Hepatic stellate cell (primary cell): ENCODE data around the gene DRICH1.
"Not testable (repeated sequence)": the region's sequence is repeated elsewhere in the genome, so short reads cannot be mapped to it uniquely, and the experiment has no call there.

Experiments
- DNase-seq: peaks from one replicate; pipeline ENCODE4 v3.0.0; 2011; ENCODE audit warnings: low spot score

DRICH1 gene

DNA sequence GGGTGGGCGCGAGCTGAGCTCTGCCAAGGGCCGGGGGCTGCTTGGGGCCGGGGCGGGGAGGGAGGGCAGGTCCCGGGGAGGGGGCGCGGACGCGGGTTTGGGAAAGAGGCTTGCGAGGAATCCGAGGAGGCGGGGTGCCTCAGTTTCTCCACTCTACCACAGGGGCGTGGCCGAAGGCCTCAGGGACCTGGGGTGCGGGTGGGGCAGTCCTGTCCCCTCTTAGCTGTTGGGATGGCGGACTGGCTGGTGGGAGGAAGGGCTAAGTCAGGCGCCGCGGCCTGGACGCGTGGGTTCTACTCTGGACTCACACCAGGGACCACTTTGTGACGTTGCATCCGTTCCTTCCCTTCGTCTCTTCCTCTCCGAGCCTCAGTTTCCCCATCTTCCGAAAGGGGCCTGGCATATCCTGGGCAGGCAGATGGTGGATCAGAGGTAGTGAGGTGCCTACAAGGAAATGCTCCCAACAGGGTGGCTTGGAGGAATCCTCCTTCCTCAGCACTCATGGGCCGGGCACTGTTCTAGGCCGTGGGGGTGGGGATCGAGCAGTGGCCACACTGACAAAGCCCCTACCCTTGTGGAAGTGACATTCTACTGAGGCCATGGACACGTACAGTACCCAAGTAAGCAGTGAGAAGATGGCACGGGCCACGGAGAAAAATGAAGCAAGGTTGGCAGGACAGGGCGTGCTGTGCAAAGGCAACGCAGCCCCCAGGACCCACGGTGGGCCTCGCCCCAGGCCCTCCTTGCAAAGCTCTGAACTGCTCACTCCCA lies 65.2 kb downstream of the DRICH1 start:
- DNase-seq: no peak

DNA sequence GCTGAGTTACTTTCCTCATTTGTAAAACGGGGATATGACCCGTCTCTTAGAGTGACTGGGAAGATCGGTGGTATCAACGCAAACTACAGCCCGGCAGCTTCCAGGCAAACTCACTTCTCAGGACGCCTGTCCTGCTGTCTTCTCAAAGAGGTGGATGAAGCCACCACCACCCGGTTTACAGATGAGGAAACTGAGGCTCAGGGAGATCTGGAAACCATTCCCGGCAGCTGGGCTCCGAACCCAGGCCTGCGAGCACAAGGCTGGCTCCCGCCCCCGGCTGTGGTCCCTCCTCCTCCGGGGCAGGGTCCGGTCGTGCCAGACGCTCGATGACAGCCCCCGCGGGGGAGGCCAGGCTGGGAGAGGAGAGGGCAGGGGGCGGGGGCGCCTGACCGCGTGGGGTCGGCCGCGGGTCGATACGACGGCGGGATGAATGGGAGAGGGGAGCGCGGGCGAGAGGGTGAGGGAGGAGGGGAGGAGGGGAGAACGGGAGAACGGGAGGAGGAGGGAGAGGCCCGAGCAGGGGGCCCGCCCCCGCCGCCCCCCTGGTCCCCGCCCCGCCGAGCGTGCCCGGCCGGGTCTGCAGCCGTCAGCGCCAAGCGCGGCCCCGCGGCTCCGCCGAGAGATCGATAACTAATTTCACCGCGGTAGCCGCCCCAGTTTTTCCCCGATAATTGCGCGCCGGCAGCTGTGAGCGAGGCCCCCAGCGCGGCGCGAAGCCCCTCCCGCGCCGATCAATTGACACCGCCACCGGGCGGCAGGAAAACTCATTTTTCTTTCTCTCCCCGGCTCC lies 66.0 kb downstream of the DRICH1 start:
- DNase-seq: no peak

DNA sequence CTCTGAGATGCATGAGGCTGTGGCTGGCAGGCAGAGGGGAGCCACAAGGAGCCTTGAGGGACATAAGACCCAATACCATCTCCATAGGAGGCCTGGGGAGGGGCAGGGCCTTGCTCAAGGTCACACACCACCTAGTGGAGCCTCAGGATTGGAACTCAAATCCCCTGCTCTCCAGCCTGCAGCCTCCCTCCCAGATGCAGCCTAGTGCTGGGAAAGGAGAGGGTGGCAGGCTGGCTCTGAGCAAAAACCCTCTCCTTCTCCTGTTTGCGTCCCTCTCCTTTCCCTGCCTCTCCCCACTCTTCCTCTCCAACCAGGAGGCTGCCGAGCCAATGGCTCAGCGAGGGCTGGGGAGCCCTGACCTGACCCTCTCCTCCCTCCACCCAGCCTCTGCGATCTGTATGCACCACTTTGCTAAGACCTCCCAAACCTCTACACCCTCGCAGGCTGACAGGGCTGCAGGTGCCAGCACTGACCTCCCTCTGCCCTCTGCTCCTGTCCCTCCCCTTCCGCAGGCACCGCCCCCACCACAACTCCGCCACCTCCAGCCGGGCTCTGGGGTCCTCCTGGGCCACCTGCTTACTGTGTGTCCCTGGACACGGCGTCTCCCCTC lies 66.7 kb downstream of the DRICH1 start:
- no peak for DNase-seq

DNA sequence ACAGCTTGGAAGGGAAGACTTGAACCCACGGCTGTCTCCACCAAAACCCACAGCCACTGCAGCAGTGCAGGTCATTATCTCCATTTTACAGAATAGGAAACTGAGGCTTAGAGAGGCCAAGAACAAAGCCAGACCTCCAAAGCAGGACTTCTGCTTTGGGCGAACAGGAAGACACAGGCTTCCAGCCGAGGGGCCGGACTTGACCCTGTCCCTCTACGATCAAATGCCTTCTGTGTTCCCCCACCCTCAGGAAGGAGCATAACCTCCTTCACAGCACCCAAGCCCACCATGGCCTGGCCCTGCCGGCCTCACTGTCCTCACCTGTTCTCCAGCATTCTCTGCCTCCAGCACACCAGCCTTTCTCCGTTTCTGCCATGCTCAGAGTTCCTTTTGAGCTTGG lies 67.8 kb downstream of the DRICH1 start:
- DNase-seq: no peak

DNA sequence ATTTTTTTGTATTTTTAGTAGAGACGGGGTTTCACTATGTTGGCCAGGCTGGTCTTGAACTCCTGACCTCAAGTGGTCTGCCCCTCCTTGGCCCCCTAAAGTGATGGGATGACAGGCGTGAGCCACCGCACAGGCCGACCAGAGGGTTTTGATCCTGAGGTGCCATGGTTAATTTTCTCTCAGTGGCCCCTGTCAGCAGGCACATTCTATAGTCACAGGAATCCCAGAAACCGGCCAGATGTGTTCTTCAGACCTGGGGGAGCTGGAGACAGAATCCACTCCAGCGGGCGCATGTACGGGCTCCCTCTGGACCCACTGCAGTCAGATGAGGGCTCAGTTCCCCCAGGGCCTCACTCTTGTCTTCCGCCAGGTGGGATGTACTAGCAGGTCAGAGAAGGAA lies 69.0 kb downstream of the DRICH1 start:
- DNase-seq: no peak

DNA sequence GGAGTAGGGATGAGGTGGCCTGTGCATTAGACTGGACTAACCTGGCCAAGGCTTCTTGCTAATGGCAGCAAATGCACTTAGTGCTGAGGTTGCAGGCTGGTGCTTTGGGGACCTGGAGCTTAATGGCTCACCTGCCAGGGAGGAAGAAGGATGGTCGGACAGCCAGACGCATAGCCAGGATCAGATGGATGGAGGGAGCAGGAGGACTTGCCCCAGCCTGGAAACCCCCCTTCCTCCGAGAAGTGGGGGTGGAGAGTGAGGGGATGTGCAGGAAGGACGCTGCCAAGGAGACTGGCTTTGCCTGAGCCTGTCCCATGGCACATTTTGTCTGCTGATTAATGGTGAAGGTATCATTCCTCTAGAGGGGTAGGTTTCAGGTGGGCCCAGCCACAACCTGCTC lies 69.9 kb downstream of the DRICH1 start:
- no peak for DNase-seq

DNA sequence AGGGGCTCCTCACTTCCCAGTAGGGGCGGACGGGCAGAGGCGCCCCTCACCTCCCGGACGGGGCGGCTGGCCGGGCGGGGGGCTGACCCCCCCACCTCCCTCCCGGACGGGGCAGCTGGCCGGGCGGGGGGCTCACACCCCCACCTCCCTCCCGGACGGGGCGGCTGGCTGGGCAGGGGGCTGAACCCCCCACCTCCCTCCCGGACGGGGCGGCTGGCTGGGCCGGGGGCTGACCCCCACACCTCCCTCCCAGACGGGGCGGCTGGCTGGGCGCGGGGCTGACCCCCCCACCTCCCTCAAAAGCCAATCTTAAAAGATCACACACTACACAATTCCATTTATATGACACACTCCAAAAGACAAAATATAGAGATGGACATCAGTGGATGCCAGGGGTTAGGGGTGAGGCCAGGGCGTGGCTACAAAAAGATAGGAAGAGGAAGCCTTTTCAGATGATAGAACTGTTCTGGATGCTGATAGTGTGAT lies 71.1 kb downstream of the DRICH1 start:
- not testable (repeated sequence) for DNase-seq

DNA sequence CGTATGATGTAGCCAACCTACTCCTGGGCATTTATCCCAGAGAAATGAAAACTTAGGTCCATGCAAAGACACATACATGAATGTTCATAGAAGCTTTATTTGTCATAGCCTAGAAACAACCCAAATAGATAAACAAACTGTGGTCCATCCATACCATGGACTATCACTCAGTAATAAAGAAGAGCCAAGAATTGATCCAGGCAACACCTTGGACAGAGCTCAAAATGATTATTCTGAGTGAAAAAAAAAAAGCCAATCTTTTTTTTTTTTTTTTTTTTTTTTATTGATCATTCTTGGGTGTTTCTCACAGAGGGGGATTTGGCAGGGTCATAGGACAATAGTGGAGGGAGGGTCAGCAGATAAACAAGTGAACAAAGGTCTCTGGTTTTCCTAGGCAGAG lies 71.9 kb downstream of the DRICH1 start:
- not testable (repeated sequence) for DNase-seq
